Spleen (tissue), 11 donors: ENCODE results near the gene CNTN5. TPM values are rescaled to one million over a fixed set of nuclear protein-coding genes. Genes with fewer than 3 reads are reported as not detected.

Experiments
- DNase-seq: peaks from one replicate; pipeline ENCODE4 v3.0.0-alpha.2; 2020
- H3K27ac ChIP-seq, 8 donors: fragments of 200-600 bp; sonication (generic) in 7 of 8; 1 replicate in 4 of 8; 2 replicates in 4 of 8; pipeline versions ENCODE4 v1.5.0 to v1.8.0; 2016 to 2021; ENCODE audit warnings: inconsistent platforms in 4 of 8, mild to moderate bottlenecking in 4 of 8, moderate library complexity in 1 of 8
- H3K27me3 ChIP-seq, 7 donors: fragments of 200-600 bp; sonication (generic) in 6 of 7; replicated peaks in 1 of 7; 1 replicate in 4 of 7; 2 replicates in 3 of 7; pipeline versions ENCODE4 v1.5.0 to v1.8.0; 2016 to 2021; ENCODE audit warnings: inconsistent platforms in 3 of 7, mild to moderate bottlenecking in 1 of 7
- H3K36me3 ChIP-seq, 6 donors: fragments of 200-600 bp; sonication (generic) in 5 of 6; 1 replicate in 4 of 6; 2 replicates in 2 of 6; pipeline versions ENCODE4 v1.5.0 to v1.8.0; 2016 to 2021; ENCODE audit warnings: inconsistent platforms in 2 of 6
- H3K4me1 ChIP-seq, 6 donors: fragments of 200-600 bp; sonication (generic) in 5 of 6; 1 replicate in 3 of 6; 2 replicates in 3 of 6; pipeline versions ENCODE4 v1.5.0 to v1.8.0; 2016 to 2021; ENCODE audit warnings: inconsistent platforms in 3 of 6
- H3K4me3 ChIP-seq, 8 donors: fragments of 200-600 bp; sonication (generic) in 7 of 8; 1 replicate in 4 of 8; 2 replicates in 4 of 8; pipeline versions ENCODE4 v1.5.0 to v1.8.0; 2016 to 2021; ENCODE audit warnings: inconsistent platforms in 4 of 8, mild to moderate bottlenecking in 4 of 8, moderate library complexity in 2 of 8
- H3K9me3 ChIP-seq, 8 donors: fragments of 200-600 bp; sonication (generic) in 7 of 8; 1 replicate in 4 of 8; 2 replicates in 4 of 8; pipeline versions ENCODE4 v1.5.0 to v1.8.0; 2016 to 2021; ENCODE audit warnings: inconsistent platforms in 4 of 8
- POLR2A ChIP-seq, 3 donors: fragments of 450-650 bp; IDR thresholded peaks; one replicate each; pipeline ENCODE4 v1.5.1; 2017; ENCODE audit warnings: antibody characterized with exemption in 3 of 3, mild to moderate bottlenecking in 1 of 3
- POLR2AphosphoS5 ChIP-seq, 3 donors: sonication (generic); formaldehyde crosslinking; IDR thresholded peaks; one replicate each; pipeline ENCODE4 v1.5.1; 2017; ENCODE audit warnings: antibody characterized with exemption in 3 of 3
- WGBS, 5 donors: extraction: QIAGEN DNeasy Blood & Tissue Kit in 3 of 5; methylation state at CpG; one replicate each; pipeline versions ENCODE4 v1.1.5 to v1.1.7; 2013 to 2018; 5-methylcytosine and 5-hydroxymethylcytosine counted together
- intact Hi-C: fragments of 100-400 bp; cut with DNase I; formaldehyde crosslinking; loops from one replicate; pipeline ENCODE4 v1.15.0; 2023; ENCODE audit warnings: low total_unique reads
- polyA plus RNA-seq, 3 donors: library from polyadenylated mRNA; stranded (reverse); fragments of 200-250 nt; gene quantifications; one replicate each; pipeline ENCODE4 v1.2.1, GENCODE V29; 2013
- total RNA-seq, 7 donors: library from RNA; depleted of rRNA in 3 of 7; stranded (reverse); fragments of >200 nt in 3 of 7; fragmentation: NEBNext Ultra II Directional in 4 of 7; extraction: Animal tissue kit (Norgen Biotek cat#: 25700) in 4 of 7; gene quantifications; one replicate each; pipeline versions ENCODE4 v1.1.0 to v1.2.1, GENCODE V29; 2016 to 2021
- TF ChIP-seq, protein P1 (sequence below), 11 experiments: fragments of 200-600 bp in 7 of 11; fragments of 450-650 bp in 4 of 11; sonication (generic) in 4 of 11; IDR thresholded peaks in 8 of 11; conservative IDR thresholded peaks in 3 of 11; 1 replicate in 7 of 11; 2 replicates in 4 of 11; pipeline versions ENCODE4 v1.4.0 to v1.8.0; 2016 to 2021; ENCODE audit warnings: antibody characterized with exemption in 11 of 11, inconsistent platforms in 4 of 11, mild to moderate bottlenecking in 1 of 11
- donor health status: healthy with polysubstance abuse.
- donor health status: DM: no; HTN: no; CAD: no; lungs with moderate emphysema.
- donor health status: DM: no; HTN: no; CAD: no.
- donor health status: Bipolar disorder and iron deficiency.
- donor health status: healthy.
- donor health status: DM: no; HTN: no; CAD: no.
- donor health status: DM: yes; HTN: yes; CAD: no.

CNTN5 gene
- total and polyA plus RNA-seq, 10 donors: 0.02 TPM; not detected in 8

DNA sequence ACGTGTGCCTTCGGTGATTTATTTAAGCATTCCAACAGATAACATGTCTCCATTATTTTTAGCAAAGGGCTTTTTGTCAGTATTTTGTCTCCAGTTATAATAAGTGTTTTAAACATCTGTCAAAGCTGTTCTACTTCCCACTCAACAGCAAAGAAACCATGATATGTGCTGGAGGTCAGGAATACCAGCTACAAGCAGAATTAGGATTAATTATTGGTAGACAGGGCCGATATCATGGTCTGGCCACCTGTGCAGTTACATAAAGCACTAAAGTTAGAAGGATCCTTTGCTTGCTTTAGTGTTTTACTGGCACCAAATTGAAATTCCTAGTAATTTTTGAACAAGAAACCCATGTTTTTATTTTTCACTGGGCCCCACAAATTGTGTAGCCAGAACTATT is 1075.1 kb downstream of the CNTN5 start:
- TF ChIP-seq, protein P1, sequence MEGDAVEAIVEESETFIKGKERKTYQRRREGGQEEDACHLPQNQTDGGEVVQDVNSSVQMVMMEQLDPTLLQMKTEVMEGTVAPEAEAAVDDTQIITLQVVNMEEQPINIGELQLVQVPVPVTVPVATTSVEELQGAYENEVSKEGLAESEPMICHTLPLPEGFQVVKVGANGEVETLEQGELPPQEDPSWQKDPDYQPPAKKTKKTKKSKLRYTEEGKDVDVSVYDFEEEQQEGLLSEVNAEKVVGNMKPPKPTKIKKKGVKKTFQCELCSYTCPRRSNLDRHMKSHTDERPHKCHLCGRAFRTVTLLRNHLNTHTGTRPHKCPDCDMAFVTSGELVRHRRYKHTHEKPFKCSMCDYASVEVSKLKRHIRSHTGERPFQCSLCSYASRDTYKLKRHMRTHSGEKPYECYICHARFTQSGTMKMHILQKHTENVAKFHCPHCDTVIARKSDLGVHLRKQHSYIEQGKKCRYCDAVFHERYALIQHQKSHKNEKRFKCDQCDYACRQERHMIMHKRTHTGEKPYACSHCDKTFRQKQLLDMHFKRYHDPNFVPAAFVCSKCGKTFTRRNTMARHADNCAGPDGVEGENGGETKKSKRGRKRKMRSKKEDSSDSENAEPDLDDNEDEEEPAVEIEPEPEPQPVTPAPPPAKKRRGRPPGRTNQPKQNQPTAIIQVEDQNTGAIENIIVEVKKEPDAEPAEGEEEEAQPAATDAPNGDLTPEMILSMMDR (IDR thresholded peaks at IDR 0.05 in 8 of 11, conservative IDR thresholded peaks at IDR 0.05 in 3 of 11): no peak
- TF ChIP-seq POLR2AphosphoS5 (IDR thresholded peaks at IDR 0.05): no peak
- no peak for TF ChIP-seq POLR2A (IDR thresholded peaks at IDR 0.05)
- intact Hi-C loops: no loop called here
- Histone ChIP-seq H3K36me3 (no peaks in the 10 kb centered on the region), H3K27ac (no peak overlapping the region), H3K9me3 (peaks cover 0 to 11% (median 0%) of the 10 kb centered on the region in 8 donors), H3K4me1 (no peaks in the 10 kb centered on the region), H3K4me3 (no peak overlapping the region), H3K27me3 (no peaks in the 10 kb centered on the region)
- DNase-seq: no peak
- WGBS, 5 donors: 66 to 81% (median 74%) methylated on average over 3 of the region's 3 CpGs

DNA sequence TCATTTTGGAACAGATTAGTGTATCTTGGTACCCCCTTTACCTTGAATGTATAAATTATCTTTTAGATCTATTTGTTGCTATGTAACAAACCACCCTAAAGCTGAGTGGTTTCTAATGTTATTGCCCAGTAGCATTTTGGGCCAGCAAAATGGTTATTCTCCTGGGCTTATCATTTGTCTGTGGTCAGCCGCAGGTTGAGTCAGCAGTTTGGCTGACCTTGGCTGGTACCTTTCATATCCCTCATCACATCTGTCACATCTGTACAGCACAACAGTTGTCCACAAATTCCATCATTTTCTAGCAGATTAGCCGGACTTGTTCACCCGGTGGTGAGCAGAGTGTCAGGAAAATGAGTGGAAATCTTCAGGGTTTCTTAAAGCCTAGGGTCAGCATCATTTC is 1077.8 kb downstream of the CNTN5 start:
- intact Hi-C loops: no loop called here
- Histone ChIP-seq H3K27me3 (no peaks in the 10 kb centered on the region), H3K27ac (no peak overlapping the region), H3K4me3 (no peak overlapping the region), H3K9me3 (peaks cover 0 to 22% (median 14%) of the 10 kb centered on the region in 8 donors), H3K36me3 (no peaks in the 10 kb centered on the region), H3K4me1 (no peaks in the 10 kb centered on the region)
- WGBS, 5 donors: 78 to 94% (median 86%) methylated on average over 3 of the region's 3 CpGs
- no peak for TF ChIP-seq POLR2AphosphoS5 (IDR thresholded peaks at IDR 0.05)
- TF ChIP-seq POLR2A (IDR thresholded peaks at IDR 0.05): no peak
- TF ChIP-seq, protein P1 (IDR thresholded peaks at IDR 0.05 in 8 of 11, conservative IDR thresholded peaks at IDR 0.05 in 3 of 11): no peak
- no peak for DNase-seq

DNA sequence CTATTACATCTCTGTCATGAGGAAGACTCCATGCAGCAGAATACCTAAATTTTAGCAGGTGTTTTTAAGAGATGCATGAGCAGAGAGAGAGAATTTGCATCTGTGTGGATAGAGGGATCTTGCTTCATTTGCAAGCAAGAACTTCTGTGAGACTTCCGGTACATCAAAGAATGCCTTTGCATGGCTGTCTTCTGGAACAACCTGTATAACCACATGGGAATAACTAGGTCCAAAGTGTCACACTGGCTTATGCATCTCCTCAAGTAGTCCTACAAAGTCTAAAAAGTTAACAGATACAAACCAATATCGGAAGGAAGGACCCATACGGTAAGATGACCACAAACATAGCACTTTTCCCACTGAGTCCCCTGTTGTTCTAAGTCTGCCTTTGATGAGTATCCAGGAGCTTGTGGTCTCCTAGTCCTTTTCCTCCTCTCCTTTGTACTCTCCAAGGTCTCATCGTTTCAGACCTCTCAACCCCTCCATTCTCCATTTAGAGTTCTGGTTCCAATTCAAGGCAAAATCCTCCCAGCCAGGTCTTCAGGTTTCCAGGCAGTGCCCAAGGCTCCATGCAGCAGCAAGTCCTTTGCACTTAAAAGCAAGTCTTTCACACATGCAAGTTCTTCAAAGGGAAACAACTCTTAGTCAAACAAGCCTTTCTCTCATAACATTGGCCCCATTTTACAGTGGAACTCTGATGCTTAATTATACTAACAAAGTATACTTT is 1084.7 kb downstream of the CNTN5 start:
- 65 to 74% (median 71%) methylated on average over 4 of the region's 4 CpGs for WGBS, 5 donors
- Histone ChIP-seq H3K27ac (no peak overlapping the region), H3K4me1 (no peaks in the 10 kb centered on the region), H3K4me3 (no peak overlapping the region), H3K9me3 (peaks cover 0 to 26% (median 14%) of the 10 kb centered on the region in 8 donors), H3K27me3 (no peaks in the 10 kb centered on the region), H3K36me3 (no peaks in the 10 kb centered on the region)
- no peak for TF ChIP-seq POLR2AphosphoS5 (IDR thresholded peaks at IDR 0.05)
- intact Hi-C loops: no loop called here
- no peak for DNase-seq

DNA sequence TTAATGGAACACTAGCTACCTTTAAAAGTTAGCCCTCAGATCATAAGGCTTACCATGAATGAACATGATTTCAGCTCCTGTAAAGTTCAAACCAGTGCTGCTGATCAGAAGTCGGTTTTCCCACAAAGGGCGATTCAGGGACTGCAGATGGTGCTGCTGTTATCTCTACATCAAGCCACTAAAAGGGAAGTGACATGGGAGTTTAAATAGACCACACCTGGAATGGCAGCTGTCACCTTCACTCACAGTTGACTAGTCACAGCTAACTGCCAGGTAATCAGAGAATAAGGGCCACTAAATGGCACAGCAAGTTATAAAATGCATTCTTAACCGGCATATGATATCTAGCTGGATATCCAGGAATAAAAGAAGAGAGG is 1085.2 kb downstream of the CNTN5 start:
- H3K4me1 ChIP-seq: no peaks in the 10 kb centered on the region
- H3K27me3 ChIP-seq: no peaks in the 10 kb centered on the region
- no peak for DNase-seq
- H3K9me3 ChIP-seq: peaks cover 0 to 26% (median 13%) of the 10 kb centered on the region in 8 donors
- intact Hi-C loops: no loop called here
- no peak for TF ChIP-seq POLR2AphosphoS5 (IDR thresholded peaks at IDR 0.05)
- TF ChIP-seq POLR2A (IDR thresholded peaks at IDR 0.05): no peak
- TF ChIP-seq, protein P1 (IDR thresholded peaks at IDR 0.05 in 8 of 11, conservative IDR thresholded peaks at IDR 0.05 in 3 of 11): no peak
- no peak overlapping the region for H3K27ac ChIP-seq
- H3K4me3 ChIP-seq: no peak overlapping the region
- 24 to 42% (median 32%) methylated on average over 3 of the region's 3 CpGs for WGBS, 5 donors
- H3K36me3 ChIP-seq: no peaks in the 10 kb centered on the region
